Naive B cell (primary cell): Measurements from ENCODE around the gene ELFN1. TPM values are rescaled to one million over a fixed set of nuclear protein-coding genes. Genes with fewer than 3 reads are reported as not detected.
A peak's percentile ranks its signal among the peaks of the same experiment; 100 is the strongest.

ENCODE experiments used
- ATAC-seq, 2 donors: fragments of 150-1000 bp; cut with Tn5 transposase; 2 replicates each; pipeline ENCODE4 v1.10.0; 2021; ENCODE audit warnings: low read depth in 2 of 2, mild to moderate bottlenecking in 2 of 2, moderate library complexity in 2 of 2
- DNase-seq: peaks from one replicate; pipeline ENCODE4 v3.0.0; 2022
- H3K27ac Mint-ChIP-seq, 6 donors: one replicate each; pipeline ENCODE4 v1.8.0; 2020 to 2022; ENCODE audit warnings: mild to moderate bottlenecking in 6 of 6, mixed read lengths in 6 of 6, moderate library complexity in 5 of 6, inconsistent platforms in 2 of 6
- H3K27me3 Mint-ChIP-seq, 3 donors: one replicate each; pipeline ENCODE4 v1.8.0; 2021 to 2022; ENCODE audit warnings: mixed read lengths in 3 of 3, mild to moderate bottlenecking in 1 of 3
- H3K36me3 Mint-ChIP-seq, 2 donors: one replicate each; pipeline ENCODE4 v1.8.0; 2020 to 2022; ENCODE audit warnings: mixed read lengths in 2 of 2, inconsistent platforms in 1 of 2, mild to moderate bottlenecking in 1 of 2
- H3K4me1 Mint-ChIP-seq, 3 donors: one replicate each; pipeline ENCODE4 v1.8.0; 2020 to 2022; ENCODE audit warnings: mixed read lengths in 3 of 3, inconsistent platforms in 1 of 3, mild to moderate bottlenecking in 1 of 3, moderate library complexity in 1 of 3
- H3K4me3 Mint-ChIP-seq, 8 donors: one replicate each; pipeline ENCODE4 v1.8.0; 2020 to 2022; ENCODE audit warnings: mild to moderate bottlenecking in 8 of 8, mixed read lengths in 8 of 8, moderate library complexity in 8 of 8, inconsistent platforms in 2 of 8
- H3K9me3 Mint-ChIP-seq, 7 donors: one replicate each; pipeline ENCODE4 v1.8.0; 2020 to 2022; ENCODE audit warnings: mixed read lengths in 7 of 7, mild to moderate bottlenecking in 5 of 7, inconsistent platforms in 2 of 7, moderate library complexity in 1 of 7
- polyA plus RNA-seq, 6 donors: library from polyadenylated mRNA; unstranded; fragments of 300-500 nt; fragmentation: Illumina TruSeq; gene quantifications; one replicate each; pipeline ENCODE4 v1.2.3, GENCODE V29; 2021; ENCODE audit warnings: low read depth in 6 of 6

The ELFN1 gene
- polyA plus RNA-seq, 6 donors from 2014 or later: not detected

DNA sequence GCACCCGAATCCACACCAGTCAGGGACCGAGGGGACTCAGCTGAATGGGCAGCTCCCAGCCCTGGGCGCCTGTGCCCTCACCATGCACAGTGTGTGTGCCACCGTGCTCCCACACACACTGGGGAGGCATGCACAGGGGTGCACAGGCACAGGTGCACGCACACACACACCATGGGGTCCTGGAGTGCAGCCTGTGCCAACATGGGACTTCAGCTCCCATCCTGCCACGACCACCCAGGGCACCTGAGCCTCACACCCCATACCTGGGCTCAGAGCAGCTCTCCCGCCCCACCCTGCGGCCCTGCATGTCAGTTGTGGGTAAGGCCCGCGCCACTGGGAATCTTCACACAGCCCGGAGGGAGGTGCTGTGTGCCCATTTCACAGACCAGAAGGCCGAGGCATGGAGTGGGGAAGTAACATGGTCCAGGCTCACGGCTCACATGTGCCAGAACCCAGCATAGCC lies 8.0 kb downstream of the ELFN1 start:
- DNase-seq: no peak
- H3K4me3 Mint-ChIP-seq: no peak overlapping the region
- H3K9me3 Mint-ChIP-seq: peaks cover 4 to 30% (median 20%) of the 10 kb centered on the region in 7 donors
- no peak for ATAC-seq
- no peak overlapping the region for H3K27ac Mint-ChIP-seq
- peaks cover 5 to 13% (median 8%) of the 10 kb centered on the region in 3 donors for H3K4me1 Mint-ChIP-seq
- H3K27me3 Mint-ChIP-seq: peaks cover 7 to 47% (median 26%) of the 10 kb centered on the region in 3 donors
- no peaks in the 10 kb centered on the region for H3K36me3 Mint-ChIP-seq

DNA sequence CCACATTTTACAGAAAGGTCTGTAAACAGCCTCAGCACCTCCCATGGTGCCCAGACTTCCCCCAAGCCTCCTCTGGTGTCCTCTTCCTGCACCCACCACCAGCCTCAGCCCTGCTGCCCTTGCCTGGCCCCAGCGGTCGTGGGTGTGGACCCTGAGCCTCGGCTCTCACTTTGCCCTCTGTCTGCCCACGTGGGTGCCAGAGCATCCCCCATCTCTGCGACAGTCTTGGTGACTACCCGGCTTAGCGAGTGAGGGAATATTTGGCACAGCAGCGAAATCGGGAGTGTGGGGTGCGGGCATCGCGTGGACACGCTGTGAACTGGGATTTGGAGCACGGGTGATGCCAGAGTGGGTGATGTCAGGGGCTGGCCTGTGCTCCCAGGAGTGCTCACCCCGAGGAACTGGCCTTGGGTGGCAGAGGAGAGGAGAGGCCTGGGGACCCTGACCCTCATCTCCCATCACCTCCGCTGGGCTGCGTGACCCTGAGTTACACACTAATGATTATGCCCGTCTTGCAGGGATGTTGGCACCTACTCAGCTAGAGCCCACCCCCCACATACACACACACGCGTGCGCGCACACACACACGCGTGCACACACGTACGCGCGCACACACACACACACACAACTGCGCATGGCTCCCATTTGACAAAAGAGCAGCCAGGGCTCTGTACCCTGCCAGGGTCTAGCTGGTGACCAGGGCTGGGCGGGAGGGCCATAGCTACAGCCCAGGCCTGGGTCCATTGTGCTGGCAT lies 8.7 kb downstream of the ELFN1 start:
- peaks cover 5 to 13% (median 8%) of the 10 kb centered on the region in 3 donors for H3K4me1 Mint-ChIP-seq
- no peak overlapping the region for H3K4me3 Mint-ChIP-seq
- no peak overlapping the region for H3K27ac Mint-ChIP-seq
- ATAC-seq: no peak
- H3K36me3 Mint-ChIP-seq: no peaks in the 10 kb centered on the region
- DNase-seq: no peak
- peaks cover 7 to 43% (median 24%) of the 10 kb centered on the region in 3 donors for H3K27me3 Mint-ChIP-seq
- peaks cover 4 to 36% (median 26%) of the 10 kb centered on the region in 7 donors for H3K9me3 Mint-ChIP-seq

DNA sequence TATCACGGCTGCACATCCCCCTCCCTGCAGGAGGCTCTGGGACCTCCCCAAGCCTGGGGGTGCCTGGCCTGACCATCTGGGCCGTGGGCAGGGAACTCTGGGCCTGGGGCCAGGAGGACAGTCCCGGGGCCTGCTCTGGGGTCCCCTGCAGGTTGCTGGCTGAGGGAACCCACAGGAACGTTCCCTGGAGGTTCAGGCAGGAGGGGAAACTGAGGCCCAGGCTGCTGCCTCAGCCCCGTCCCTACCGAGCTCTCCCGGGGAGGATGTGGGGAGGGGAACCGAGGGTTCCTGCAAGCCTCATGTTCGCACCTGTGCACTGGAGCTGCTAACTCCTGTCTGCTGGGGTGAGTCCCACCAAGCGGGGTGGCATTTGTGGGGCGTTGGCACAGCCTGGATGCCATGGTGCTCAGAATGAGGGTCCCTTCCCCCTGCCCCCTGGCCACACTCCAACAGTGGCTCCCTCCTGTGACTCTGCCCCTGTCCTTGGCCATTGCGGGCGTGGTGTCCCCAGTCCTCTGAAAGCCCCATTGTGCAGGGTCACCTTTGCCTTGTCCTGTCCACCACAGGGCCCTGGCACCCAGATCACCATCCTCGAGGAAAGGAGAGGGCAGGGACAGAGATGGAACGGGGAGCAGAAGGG lies 9.4 kb downstream of the ELFN1 start:
- Mint-ChIP-seq H3K4me3 (no peak overlapping the region), H3K27ac (no peak overlapping the region), H3K4me1 (peaks cover 5 to 13% (median 8%) of the 10 kb centered on the region in 3 donors), H3K36me3 (peaks cover 0 to 5% of the 10 kb centered on the region in 2 donors), H3K9me3 (peaks cover 4 to 43% (median 33%) of the 10 kb centered on the region in 7 donors), H3K27me3 (peaks cover 10 to 36% (median 29%) of the 10 kb centered on the region in 3 donors)
- no peak for ATAC-seq
- DNase-seq: no peak

DNA sequence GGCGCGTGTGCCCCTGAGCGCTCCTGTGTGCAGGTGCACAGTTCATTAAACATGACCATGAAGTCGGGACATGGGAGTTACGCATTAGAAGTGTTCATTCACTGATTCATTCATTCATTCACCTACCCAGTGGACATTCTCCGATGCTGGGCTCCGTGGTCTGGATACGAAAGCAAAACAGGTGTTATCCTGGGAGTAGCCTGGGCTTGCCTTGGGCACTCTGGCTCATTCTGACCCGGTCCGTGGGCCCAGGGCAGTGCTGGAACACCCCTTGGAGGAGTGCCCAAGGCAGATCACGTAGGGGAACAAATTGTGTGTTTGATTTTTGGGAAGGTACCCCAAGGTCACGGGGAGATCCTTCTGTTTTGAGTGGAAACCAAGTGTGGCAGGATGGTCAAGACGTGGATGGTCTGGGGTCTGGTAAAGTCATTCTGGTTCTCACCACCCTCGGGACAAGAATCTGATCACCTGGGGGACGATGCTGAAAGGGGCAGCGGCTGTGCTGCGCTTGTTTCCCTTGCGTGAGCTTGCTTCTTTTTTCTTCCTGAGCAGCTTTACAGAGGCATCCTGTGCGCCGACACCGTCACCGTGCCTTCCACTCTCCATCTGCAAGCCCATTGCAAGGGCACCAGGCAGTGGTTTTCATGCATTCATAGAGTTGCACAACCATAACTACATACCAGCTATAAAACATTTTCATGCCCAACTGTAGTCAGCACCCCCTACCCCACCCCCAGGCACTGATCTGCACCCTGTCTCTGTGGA lies 10.1 kb downstream of the ELFN1 start:
- Mint-ChIP-seq H3K9me3 (peaks cover 8 to 50% (median 39%) of the 10 kb centered on the region in 7 donors), H3K27ac (no peak overlapping the region), H3K4me3 (no peak overlapping the region), H3K4me1 (peaks cover 5 to 13% (median 8%) of the 10 kb centered on the region in 3 donors), H3K36me3 (peaks cover 2 to 12% of the 10 kb centered on the region in 2 donors), H3K27me3 (peaks cover 10 to 33% (median 31%) of the 10 kb centered on the region in 3 donors)
- ATAC-seq (no peak), DNase-seq (no peak)

DNA sequence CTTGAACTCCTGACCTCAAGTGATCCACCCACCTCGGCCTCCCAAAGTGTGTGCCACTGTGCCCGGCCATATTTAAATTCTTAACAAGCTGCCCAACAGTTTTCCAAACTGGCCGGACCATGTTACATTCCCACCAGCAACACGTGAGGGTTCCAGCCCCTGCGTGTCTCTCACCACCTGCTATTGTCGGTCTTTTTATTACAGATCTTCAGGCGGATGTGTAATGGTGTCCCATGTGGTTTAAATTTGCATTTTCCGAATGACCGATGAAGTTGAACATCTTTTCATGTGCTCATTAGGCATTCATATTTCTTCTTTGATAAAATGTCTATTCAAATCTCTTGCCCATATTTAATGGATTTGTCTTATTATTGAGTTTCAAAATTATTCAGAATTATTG lies 11.5 kb downstream of the ELFN1 start:
- ATAC-seq (peak; percentile 47 to 69), DNase-seq (no peak)
- H3K9me3 Mint-ChIP-seq: peaks cover 11 to 63% (median 46%) of the 10 kb centered on the region in 7 donors
- peaks cover 5 to 17% of the 10 kb centered on the region in 2 donors for H3K36me3 Mint-ChIP-seq
- peak overlapping the region in 2 of 8 donors; percentile 54 to 62 for H3K4me3 Mint-ChIP-seq
- peaks cover 5 to 13% (median 8%) of the 10 kb centered on the region in 3 donors for H3K4me1 Mint-ChIP-seq
- H3K27me3 Mint-ChIP-seq: peaks cover 10 to 35% (median 27%) of the 10 kb centered on the region in 3 donors
- H3K27ac Mint-ChIP-seq: peak overlapping the region in 1 of 6 donors; percentile 76

DNA sequence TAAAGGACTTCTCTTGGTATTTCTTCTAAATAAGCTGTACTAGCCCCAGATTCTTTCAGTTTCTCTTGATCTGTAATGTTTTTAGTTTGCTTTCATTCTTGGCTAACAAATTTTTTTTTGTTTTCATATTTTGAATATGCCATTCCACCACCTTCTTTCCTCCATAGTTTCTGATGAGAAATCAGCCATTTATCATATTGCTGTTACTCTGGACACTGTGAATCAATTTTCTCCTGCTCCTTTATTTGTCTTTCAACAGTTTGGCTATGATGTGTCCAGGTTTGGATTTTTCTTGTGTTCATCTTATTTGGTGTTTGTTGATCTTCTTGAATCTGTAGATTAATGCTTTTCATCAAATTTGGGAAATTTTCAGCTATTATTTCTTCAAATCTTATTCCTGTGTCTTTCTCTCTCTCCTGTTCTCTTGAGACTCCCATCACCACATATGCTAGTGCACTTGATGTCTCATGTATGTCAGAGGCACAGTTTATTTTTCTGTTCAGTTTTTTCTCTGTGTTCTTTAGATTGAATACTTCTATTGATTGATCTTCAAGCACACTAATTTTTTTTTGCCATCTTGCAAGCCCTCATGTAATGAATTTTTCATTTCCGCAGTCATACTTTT lies 15.0 kb downstream of the ELFN1 start:
- no peak overlapping the region for H3K4me3 Mint-ChIP-seq
- DNase-seq: no peak
- peaks cover 18 to 36% (median 35%) of the 10 kb centered on the region in 3 donors for H3K27me3 Mint-ChIP-seq
- H3K27ac Mint-ChIP-seq: no peak overlapping the region
- ATAC-seq: no peak
- H3K4me1 Mint-ChIP-seq: peaks cover 5 to 13% (median 8%) of the 10 kb centered on the region in 3 donors
- H3K36me3 Mint-ChIP-seq: peaks cover 5 to 31% of the 10 kb centered on the region in 2 donors
- peaks cover 22 to 81% (median 50%) of the 10 kb centered on the region in 7 donors for H3K9me3 Mint-ChIP-seq

DNA sequence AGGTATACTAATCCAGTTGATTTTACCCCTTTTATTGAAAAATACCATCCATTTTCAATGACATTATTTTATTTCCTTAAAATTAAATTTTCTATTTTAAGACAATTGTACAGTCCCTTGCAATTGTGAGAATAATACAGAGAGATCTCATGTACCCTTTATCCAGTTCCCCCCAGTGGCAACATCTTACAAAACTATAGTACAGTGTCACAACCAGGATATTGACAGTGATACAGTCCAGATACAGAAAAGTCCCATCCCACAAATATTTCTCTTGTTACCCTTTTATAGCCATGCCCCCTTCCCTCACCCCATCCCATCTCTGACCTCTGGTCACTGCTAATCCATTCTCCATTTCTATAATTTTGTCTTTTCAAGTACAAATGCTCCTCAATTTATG lies 18.5 kb downstream of the ELFN1 start:
- no peaks in the 10 kb centered on the region for H3K4me1 Mint-ChIP-seq
- no peak for ATAC-seq
- DNase-seq: no peak
- H3K27ac Mint-ChIP-seq: peak overlapping the region in 1 of 6 donors; percentile 37
- H3K4me3 Mint-ChIP-seq: no peak overlapping the region
- peaks cover 5 to 37% of the 10 kb centered on the region in 2 donors for H3K36me3 Mint-ChIP-seq
- peaks cover 12 to 49% (median 27%) of the 10 kb centered on the region in 7 donors for H3K9me3 Mint-ChIP-seq
- H3K27me3 Mint-ChIP-seq: peaks cover 23 to 46% (median 45%) of the 10 kb centered on the region in 3 donors

DNA sequence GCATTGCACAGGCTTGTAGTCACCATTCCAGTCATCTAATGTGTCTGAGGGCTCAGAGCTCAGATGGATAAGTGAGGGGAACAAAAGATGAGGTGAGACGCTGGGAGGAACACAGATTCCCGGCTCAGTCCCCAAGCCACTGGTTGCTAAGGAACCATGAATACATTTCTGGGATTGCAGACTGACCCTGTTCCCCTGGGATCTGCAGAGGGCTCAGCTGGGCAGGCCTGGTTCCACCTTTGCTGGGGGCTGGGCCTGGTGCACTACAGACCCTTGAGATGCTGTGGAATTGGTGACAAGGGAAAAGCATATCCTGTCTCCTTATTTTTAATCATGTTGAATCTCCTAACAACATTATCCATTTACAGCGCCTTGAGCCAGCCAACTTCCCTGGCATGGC lies 19.2 kb downstream of the ELFN1 start:
- no peak for ATAC-seq
- Mint-ChIP-seq H3K27me3 (peaks cover 20 to 45% (median 42%) of the 10 kb centered on the region in 3 donors), H3K27ac (no peak overlapping the region), H3K9me3 (peaks cover 9 to 42% (median 24%) of the 10 kb centered on the region in 7 donors), H3K4me3 (no peak overlapping the region), H3K4me1 (no peaks in the 10 kb centered on the region), H3K36me3 (peaks cover 5 to 33% of the 10 kb centered on the region in 2 donors)
- DNase-seq: no peak

DNA sequence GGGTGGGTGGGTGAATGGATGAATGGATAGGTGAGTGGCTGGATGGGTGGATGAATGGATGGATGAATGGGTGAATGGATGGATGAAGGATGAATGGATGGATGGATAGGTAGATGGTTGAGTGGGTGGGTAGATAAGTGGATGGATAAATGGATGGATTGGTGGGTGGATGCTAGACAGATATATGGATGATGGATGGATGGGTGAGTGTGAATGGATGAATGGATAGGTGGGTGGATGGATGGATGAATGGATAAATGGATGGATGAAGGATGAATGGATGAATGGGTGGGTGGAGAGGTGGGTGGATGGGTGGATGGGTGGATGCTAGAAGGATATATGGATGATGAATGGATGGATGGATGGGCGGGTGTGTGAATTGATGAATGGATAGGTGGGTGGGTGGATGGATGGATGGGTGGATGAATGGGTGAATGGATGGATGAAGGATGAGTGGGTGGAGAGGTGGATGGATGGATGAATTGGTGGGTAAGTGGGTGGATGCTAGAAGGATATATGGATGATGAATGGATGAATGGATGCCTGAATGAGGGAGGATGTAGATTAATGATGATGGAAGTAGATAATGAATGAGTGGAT lies 20.4 kb downstream of the ELFN1 start:
- no peak for DNase-seq
- Mint-ChIP-seq H3K4me1 (no peaks in the 10 kb centered on the region), H3K36me3 (peaks cover under 1 to 22% of the 10 kb centered on the region in 2 donors), H3K27ac (no peak overlapping the region), H3K27me3 (peaks cover 20 to 38% (median 31%) of the 10 kb centered on the region in 3 donors), H3K9me3 (peaks cover 3 to 30% (median 16%) of the 10 kb centered on the region in 7 donors), H3K4me3 (no peak overlapping the region)
- no peak for ATAC-seq

DNA sequence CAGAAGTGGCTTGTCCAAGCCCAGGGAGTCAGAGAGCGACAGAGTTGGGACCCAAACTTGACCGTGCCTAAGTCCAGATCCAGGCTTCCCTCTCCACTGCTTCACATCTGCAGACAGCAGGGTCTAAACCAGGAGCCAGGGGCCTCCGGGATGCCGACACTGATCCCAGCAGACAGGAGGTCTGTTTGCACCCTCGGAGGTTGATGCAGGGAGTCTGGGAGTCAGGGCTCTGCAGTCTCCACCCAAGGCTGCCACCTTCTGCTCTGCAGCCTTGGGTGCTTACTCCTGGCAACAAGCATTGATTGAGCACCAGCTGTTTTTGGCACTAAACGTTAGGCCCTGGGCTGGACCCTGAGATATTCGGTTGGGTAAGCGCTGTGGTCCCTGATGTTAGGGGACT lies 21.0 kb downstream of the ELFN1 start:
- no peaks in the 10 kb centered on the region for H3K4me1 Mint-ChIP-seq

DNA sequence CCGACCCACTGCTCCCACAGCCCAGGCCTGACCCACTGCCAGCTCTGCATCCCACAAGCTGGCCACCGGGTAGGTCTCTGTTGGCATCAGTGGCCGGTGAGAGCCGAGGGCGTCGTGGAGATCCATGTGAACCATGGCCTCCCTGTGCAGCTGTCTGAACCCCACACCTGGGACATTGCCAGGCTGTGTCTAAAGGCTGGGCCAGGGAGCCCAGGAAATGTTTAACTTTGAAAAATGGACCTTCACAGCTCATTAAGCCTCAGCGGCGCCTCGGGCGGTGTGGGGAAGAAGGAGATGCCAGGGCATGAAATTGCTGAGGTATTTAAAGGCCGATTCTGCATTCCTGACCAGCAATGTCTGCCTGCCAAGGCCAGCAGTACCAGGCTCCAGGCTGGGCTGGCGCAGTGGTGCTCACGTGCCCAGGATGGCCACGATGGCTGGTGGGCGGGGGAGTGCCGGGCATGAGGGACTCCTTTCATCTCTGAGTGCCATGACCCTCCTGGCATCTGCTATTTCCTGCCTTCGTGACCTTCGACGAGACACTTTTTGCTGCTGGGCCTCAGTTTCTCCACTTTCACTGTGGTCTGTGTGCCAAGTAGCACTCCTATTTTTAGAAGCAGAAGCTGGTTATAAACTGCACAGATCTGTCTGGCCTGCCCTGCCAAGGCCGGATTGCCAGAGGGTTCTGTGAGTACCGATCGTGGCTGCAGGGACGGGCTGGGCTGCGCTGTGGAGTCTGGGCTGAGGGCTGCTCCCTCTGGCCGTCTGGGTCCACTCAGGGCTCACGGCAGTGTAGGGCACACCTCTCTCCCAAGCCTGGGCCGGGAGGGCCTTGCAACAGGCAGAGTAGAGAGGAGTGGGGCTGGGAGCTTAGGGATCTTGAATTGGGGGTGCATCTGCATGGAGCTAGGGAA lies 21.8 kb downstream of the ELFN1 start:
- H3K4me1 Mint-ChIP-seq: no peaks in the 10 kb centered on the region
- peaks cover 0 to 20% of the 10 kb centered on the region in 2 donors for H3K36me3 Mint-ChIP-seq
- ATAC-seq: no peak
- no peak overlapping the region for H3K27ac Mint-ChIP-seq
- peaks cover 20 to 42% (median 41%) of the 10 kb centered on the region in 3 donors for H3K27me3 Mint-ChIP-seq
- H3K9me3 Mint-ChIP-seq: peaks cover 3 to 18% (median 10%) of the 10 kb centered on the region in 7 donors
- no peak for DNase-seq
- no peak overlapping the region for H3K4me3 Mint-ChIP-seq

More for the DNA sequence above, 21.0 kb downstream of the ELFN1 start:
- H3K9me3 Mint-ChIP-seq: peaks cover 3 to 25% (median 13%) of the 10 kb centered on the region in 7 donors
- H3K27me3 Mint-ChIP-seq: peaks cover 20 to 42% (median 35%) of the 10 kb centered on the region in 3 donors
- no peak overlapping the region for H3K27ac Mint-ChIP-seq
- no peak overlapping the region for H3K4me3 Mint-ChIP-seq
- no peak for DNase-seq
- H3K36me3 Mint-ChIP-seq: peaks cover 0 to 20% of the 10 kb centered on the region in 2 donors
- no peak for ATAC-seq
